GM15510 (cell line): Measurements from ENCODE around the gene CFAP46.

Source experiments
- POLR2A ChIP-seq: IDR thresholded peaks from 3 replicates; pipeline ENCODE4 v1.6.1; 2011; ENCODE audit warnings: borderline replicate concordance; ENCODE audit not compliant: insufficient read length; ENCODE audit errors: extremely low read depth

Gene CFAP46

DNA sequence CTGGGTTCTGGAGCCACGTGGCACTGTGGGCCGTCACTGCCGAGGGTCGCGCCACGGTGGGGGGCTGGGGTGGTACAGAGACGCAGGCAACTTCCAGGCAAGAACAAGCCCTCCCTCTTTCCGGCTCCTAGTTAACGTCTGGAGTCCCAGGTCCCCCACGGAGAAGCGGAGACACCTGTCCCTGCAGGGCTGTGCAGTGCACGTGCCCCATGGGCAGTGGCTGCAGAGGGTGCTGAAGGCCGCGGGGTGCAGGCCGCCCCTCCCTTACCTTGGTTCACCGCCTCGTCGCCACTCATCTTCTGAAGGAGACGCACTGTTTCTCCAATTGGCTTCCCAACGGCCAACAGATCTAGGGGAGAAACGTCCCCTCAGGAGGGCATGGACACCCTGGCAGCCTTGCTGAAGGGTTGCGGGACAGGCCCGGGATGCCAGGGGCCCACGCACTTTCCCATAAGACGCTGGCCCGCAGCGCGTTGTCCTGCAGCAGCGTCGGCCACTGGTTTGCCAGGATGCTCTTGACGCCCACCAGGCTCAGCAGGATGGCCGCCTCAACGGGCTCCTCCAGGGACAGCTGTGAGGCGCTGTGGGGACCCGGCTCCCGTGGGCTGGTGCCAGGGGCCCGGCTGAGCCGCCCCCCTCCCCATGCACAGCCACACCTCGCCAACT, 132.1 kb downstream of the CFAP46 start:
- TF ChIP-seq POLR2A: no peak

- TF ChIP-seq POLR2A: no peak
Observed at GRCh38 chr10:132809232-132810140, 132.9 kb downstream of the CFAP46 start.

GRCh38 chr10:132808383-132809231, 133.8 kb downstream of the CFAP46 start:
- TF ChIP-seq POLR2A: no peak

GRCh38 chr10:132807621-132808049, 134.7 kb downstream of the CFAP46 start:
- no peak for TF ChIP-seq POLR2A

- TF ChIP-seq POLR2A: no peak
Observed at GRCh38 chr10:132806561-132807003, 135.8 kb downstream of the CFAP46 start.

- TF ChIP-seq POLR2A: no peak
Observed at GRCh38 chr10:132806110-132806509, 136.3 kb downstream of the CFAP46 start.

- TF ChIP-seq POLR2A: no peak
Observed at GRCh38 chr10:132805599-132805998, 136.8 kb downstream of the CFAP46 start.

DNA sequence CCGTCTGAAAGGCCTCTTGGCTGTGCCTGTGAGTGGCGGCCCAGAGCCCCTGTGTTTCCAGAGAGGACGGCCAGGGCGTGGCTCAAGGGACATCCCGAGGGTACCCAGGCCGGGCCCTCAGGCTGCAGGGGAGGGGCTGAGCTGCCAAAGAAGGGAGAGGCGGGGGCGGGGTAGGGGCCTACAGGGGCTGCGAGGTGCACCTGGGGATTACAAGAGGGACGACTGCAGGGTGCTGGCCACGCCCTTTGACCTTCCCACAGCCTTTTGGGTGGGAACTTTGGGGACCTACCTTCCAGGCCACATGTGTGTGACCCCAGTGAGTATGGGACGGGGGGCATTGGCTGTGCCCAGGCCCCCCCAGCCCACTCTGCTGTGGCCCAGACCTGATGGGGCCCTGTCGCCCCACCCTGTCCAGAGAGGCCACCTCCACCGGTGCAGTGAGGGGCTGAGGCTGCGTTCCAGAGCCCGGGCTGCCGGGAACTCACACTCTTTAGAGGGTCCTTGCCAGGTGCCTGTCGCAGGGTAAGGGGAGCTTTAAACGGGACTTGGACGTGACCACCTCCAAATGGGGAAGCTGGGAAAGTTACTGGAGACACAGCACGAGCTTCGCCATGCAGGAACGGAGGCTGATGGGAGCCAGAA, 137.5 kb downstream of the CFAP46 start:
- TF ChIP-seq POLR2A: no peak

DNA sequence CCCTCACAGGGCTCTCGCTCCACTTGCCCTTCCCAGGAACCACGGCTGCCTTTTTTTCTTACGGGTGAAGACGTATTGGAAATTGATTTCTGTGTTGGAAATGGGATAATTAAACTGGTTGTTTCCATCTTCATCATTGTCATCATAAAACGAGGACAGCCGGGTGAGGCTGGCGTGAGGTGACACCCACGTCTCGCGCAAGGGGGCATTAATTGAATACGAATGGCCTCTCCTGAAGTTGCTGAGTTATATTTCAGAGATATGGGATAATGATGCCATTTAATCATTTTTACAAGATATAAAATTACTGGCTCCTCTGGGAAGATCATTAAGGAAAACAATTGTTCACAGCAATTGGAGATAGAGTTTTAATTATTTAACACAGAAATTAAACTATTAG, 138.1 kb downstream of the CFAP46 start:
- no peak for TF ChIP-seq POLR2A

GRCh38 chr10:132803416-132804210, 138.8 kb downstream of the CFAP46 start:
- no peak for TF ChIP-seq POLR2A

DNA sequence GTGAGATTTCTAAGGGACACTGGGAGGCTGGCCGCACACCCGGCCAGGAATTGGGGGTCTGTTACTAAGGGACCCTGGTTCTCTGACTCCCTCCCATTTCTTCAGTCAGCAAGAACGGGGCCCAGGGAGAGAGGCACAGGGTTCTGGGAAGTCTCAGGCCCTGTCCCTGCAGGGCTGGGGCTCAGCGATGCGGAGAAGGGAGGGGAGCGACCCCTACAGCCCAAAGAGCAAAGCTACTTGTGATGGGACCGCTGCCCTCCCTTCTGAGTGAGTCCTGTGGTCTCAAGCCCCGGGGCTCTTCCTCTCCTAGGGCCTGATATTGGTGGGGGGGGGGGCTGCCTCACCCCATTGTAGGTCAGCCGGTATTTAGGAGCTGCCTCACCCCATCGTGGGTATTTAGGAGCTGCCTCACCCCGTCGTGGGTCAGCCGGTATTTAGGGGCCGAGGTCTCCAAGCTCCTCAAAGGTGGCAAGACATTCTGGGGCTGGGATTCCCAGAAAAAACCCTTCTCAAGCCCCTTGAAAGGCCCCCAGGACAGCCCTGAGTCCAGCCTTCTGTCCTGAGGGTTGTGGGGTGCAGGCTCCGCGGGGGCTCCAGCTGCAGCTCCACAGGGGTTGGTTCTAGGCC, 139.6 kb downstream of the CFAP46 start:
- TF ChIP-seq POLR2A: no peak

DNA sequence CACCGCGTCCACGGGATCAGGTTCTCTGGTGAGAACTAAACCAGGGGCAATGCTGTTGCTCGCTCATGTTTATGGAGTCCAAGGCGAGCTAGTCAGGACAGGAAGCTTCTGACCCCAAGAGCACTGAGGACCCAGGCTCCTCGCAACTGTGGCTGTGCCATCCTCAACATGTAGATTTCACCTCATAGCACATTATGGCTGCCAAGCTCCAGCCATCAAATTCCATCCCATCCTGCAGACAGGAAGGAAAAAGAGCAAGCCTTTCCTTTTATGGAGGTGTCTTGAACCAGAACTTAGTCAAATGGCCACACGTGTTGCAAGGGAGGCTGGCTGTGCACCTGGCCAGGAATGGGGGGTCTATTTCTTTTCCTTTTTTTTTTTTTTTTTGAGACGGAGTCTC, 140.3 kb downstream of the CFAP46 start:
- no peak for TF ChIP-seq POLR2A

DNA sequence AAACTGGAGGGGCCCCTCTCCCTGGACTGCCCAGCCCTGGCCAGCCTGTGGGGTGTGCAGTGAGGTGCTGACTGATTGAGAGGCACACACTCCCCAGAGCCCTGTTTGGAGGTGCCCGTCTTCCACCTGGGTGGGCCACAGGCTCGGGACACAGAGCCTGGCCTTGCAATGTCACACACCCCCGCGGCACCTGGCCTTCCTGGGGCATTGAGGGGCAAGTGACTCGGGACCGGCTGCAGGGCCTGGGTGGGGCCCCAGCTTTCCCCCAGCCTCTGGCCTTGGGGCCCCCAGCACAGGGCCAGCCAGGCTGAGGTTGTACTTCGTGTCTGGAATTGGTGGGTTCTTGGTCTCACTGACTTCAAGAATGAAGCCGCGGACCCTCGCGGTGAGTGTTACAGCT, 142.5 kb downstream of the CFAP46 start:
- no peak for TF ChIP-seq POLR2A
